Activated CD8-positive, alpha-beta T cell treated with anti-CD3 and anti-CD28 coated beads for 36 hours (primary cell): ENCODE results near the gene DNAAF8. TPM values are rescaled to one million over a fixed set of nuclear protein-coding genes. Genes with fewer than 3 reads are reported as not detected.
A peak's percentile ranks its signal among the peaks of the same experiment; 100 is the strongest.

Experiments
- ATAC-seq: fragments of 200-7000 bp; cut with Tn5 transposase; one replicate; pipeline ENCODE4 v1.10.0; 2021; ENCODE audit warnings: mild to moderate bottlenecking, moderate library complexity
- CTCF ChIA-PET: fragments of 350-600 bp; sonication (Branson Sonifier 250); formaldehyde crosslinking; loops from one replicate; lab custom pipeline; 2021; ENCODE audit warnings: antibody characterized with exemption; lab: Charles Lee
- POLR2A ChIA-PET: fragments of 350-600 bp; sonication (Branson Sonifier 250); formaldehyde crosslinking; loops from one replicate; lab custom pipeline; 2021; ENCODE audit warnings: antibody characterized with exemption; lab: Charles Lee
- DNase-seq: peaks from one replicate; pipeline ENCODE4 v3.0.0-alpha.2; 2020
- H3K27ac Mint-ChIP-seq: one replicate; pipeline ENCODE4 v1.8.0; 2021; ENCODE audit warnings: mild to moderate bottlenecking, mixed read lengths
- H3K27me3 Mint-ChIP-seq: one replicate; pipeline ENCODE4 v1.8.0; 2021; ENCODE audit warnings: mixed read lengths
- H3K36me3 Mint-ChIP-seq: one replicate; pipeline ENCODE4 v1.8.0; 2021; ENCODE audit warnings: low read depth, mixed read lengths
- H3K4me1 Mint-ChIP-seq: one replicate; pipeline ENCODE4 v1.8.0; 2021; ENCODE audit warnings: low read depth, mixed read lengths
- H3K4me3 Mint-ChIP-seq: one replicate; pipeline ENCODE4 v1.8.0; 2021; ENCODE audit warnings: mild to moderate bottlenecking, moderate library complexity, mixed read lengths
- H3K9me3 Mint-ChIP-seq: one replicate; pipeline ENCODE4 v1.8.0; 2021; ENCODE audit warnings: mixed read lengths
- intact Hi-C: fragments of 100-400 bp; cut with micrococcal nuclease; formaldehyde crosslinking; loops from one replicate; pipeline ENCODE4 v1.10.0; 2022
- total RNA-seq, 2 experiments: library from RNA; stranded (reverse); gene quantifications; one replicate each; pipeline ENCODE4 v1.2.3, GENCODE V29; 2021
- TF ChIP-seq, protein P1 (sequence below): fragments of 200-600 bp; IDR thresholded peaks from one replicate; pipeline ENCODE4 v1.8.0; 2022; ENCODE audit warnings: antibody characterized with exemption, mild to moderate bottlenecking

The DNAAF8 gene
- total RNA-seq, 2 experiments from 2014 or later, result 0.18 to 0.38 TPM

DNA sequence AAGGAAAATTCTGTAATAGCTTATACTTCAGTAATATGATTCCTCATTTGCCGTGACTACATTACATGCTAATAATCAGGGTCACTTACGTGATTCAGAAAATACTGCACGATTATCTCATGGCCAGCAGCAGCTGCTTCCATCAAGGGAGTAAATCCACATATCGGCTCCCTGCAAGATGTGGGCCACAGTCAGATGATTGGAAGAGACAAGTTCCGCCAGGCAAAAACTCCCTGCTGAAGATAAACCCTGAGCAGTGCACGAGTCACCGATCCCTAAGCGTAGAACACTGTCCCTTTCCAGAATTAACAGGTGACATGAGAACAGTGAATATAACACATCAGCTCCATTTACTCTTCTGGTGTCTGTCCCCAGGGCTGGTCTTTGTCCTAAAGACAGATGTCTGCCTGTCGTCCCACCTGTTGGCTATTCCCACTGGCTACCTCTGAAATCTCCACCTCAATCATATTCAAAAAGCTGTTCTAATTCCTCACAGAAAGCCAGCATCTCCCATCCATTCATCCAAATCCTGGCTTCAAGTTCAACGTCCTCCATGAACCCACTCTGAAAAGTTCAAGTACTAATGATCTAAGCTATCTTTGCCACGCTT, 9.6 kb upstream of the DNAAF8 start:
- H3K9me3 Mint-ChIP-seq, result no peaks in the 10 kb centered on the region
- peaks cover 18% of the 10 kb centered on the region for H3K36me3 Mint-ChIP-seq
- TF ChIP-seq, protein P1, sequence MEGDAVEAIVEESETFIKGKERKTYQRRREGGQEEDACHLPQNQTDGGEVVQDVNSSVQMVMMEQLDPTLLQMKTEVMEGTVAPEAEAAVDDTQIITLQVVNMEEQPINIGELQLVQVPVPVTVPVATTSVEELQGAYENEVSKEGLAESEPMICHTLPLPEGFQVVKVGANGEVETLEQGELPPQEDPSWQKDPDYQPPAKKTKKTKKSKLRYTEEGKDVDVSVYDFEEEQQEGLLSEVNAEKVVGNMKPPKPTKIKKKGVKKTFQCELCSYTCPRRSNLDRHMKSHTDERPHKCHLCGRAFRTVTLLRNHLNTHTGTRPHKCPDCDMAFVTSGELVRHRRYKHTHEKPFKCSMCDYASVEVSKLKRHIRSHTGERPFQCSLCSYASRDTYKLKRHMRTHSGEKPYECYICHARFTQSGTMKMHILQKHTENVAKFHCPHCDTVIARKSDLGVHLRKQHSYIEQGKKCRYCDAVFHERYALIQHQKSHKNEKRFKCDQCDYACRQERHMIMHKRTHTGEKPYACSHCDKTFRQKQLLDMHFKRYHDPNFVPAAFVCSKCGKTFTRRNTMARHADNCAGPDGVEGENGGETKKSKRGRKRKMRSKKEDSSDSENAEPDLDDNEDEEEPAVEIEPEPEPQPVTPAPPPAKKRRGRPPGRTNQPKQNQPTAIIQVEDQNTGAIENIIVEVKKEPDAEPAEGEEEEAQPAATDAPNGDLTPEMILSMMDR, result no peak
- no peak for DNase-seq
- CTCF ChIA-PET, result interaction anchor here (1.0 kb wide), 1 partner anchor 365 kb away, joined by 3 read pairs; no protein-coding TSS in a partner anchor
- no peaks in the 10 kb centered on the region for H3K4me1 Mint-ChIP-seq
- ATAC-seq, result no peak
- no peak overlapping the region for H3K4me3 Mint-ChIP-seq
- intact Hi-C loops, result no loop called here
- no peak overlapping the region for H3K27ac Mint-ChIP-seq
- H3K27me3 Mint-ChIP-seq, result no peaks in the 10 kb centered on the region
- POLR2A ChIA-PET, result interaction anchor here (1.4 kb wide), 1 partner anchor 10 kb away, joined by 6 read pairs; no protein-coding TSS in a partner anchor

DNA sequence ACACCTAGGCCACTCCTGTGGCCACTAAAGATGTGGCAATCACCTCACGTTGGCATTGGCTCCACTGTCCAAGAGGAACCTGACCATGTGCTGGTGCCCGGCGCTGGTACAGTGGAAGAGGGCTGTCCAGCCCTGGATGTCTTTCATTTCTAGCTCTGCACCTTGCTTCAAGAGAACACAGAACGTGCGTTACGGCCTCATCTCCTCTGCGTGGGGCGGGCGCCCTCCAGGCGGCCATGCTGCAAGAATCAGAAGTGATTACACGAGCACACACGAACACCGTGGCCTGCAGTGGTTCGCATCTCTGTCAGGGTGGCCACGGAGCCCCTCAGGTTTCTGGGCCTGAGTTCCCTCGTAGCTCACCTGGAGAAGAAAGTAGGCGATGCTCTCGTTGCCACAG, 7.7 kb upstream of the DNAAF8 start:
- TF ChIP-seq, protein P1, result no peak
- Mint-ChIP-seq H3K4me1 (no peaks in the 10 kb centered on the region), H3K36me3 (peaks cover 21% of the 10 kb centered on the region), H3K27ac (no peak overlapping the region), H3K9me3 (no peaks in the 10 kb centered on the region), H3K27me3 (no peaks in the 10 kb centered on the region), H3K4me3 (no peak overlapping the region)
- CTCF ChIA-PET, result no interaction called here
- ATAC-seq, result no peak
- intact Hi-C loops, result no loop called here
- POLR2A ChIA-PET, result no interaction called here
- no peak for DNase-seq

DNA sequence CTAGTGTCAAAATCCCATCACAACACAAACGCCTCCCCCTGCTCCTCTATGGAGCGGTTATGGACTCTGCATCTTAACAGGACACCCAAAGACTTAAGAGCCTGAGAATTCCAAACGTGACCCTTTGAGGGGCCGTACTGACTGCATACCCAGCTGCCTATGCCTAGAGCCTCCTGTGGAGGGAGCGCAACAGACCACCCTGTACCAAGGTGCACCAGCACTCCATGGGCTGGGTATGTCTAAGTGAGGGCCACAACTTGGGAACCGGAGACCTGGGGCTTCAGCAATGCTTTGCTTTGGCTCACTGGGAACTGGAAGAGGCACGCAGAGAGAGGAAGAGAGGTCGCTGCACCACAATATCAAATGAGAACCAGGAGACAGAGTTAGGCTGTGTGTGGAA, 5.7 kb upstream of the DNAAF8 start:
- ChIA-PET POLR2A (interaction anchor here (0.7 kb wide), 1 partner anchor 26 kb away, joined by 3 read pairs; no protein-coding TSS in a partner anchor), CTCF (no interaction called here)
- Mint-ChIP-seq H3K36me3 (peaks cover 13% of the 10 kb centered on the region), H3K4me1 (peaks cover 11% of the 10 kb centered on the region), H3K27ac (no peak overlapping the region), H3K27me3 (no peaks in the 10 kb centered on the region), H3K9me3 (no peaks in the 10 kb centered on the region), H3K4me3 (no peak overlapping the region)
- ATAC-seq, result no peak
- TF ChIP-seq, protein P1, result no peak
- DNase-seq, result no peak
- intact Hi-C loops, result no loop called here

DNA sequence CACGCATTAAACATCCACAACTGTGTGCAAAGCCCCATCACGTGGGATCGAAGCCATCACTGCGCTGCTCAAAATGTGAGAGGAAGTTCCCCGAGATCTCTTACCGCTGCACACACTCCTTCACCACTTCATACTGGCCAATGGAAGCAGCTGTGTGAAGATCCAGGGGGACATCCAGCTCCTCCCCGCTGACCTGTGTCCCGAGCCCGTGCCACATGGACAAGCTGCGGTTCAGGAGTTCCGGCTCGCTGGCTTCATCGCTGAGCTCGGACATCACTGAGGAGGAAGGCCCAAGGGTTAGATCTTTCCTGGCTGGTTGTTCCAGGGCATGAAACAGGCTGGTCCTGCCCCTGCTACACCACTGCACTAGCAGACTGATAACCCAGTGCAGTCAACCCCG, 4.5 kb upstream of the DNAAF8 start:
- TF ChIP-seq, protein P1, result no peak
- Mint-ChIP-seq H3K27ac (no peak overlapping the region), H3K27me3 (no peaks in the 10 kb centered on the region), H3K4me1 (peaks cover 11% of the 10 kb centered on the region), H3K36me3 (peaks cover 12% of the 10 kb centered on the region), H3K4me3 (no peak overlapping the region), H3K9me3 (no peaks in the 10 kb centered on the region)
- no peak for ATAC-seq
- no peak for DNase-seq
- POLR2A ChIA-PET, result interaction anchor here (1.9 kb wide), 1 partner anchor 34 kb away, joined by 4 read pairs; no protein-coding TSS in a partner anchor
- CTCF ChIA-PET, result no interaction called here
- intact Hi-C loops, result no loop called here

DNA sequence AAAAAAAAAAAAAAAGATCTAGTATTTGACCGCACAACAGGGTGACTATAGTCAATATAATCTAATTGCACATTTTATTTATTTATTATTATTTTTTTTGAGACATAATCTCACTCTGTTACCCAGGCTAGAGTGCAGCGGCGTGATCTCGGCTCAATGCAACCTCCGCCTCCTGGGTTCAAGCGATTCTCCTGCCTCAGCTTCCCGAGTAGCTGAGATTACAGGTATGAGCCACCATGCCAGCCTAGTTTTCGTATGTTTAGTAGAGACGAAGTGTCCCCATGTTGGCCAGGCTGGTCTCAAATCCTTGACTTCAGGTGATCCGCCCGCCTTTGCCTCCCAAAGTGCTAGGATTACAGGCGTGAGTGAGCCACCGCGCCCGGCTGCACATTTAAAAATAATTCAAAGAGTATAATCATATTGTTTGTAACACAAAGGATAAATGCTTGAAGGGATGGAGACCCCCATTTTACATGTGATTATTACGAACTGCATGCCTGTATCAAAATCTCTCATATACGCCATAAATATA, 1.1 kb upstream of the DNAAF8 start:
- intact Hi-C loops, result no loop called here
- Mint-ChIP-seq H3K27me3 (no peaks in the 10 kb centered on the region), H3K27ac (peak overlapping the region; percentile 25)

More for the DNA sequence above, 1.1 kb upstream of the DNAAF8 start:
- H3K9me3 Mint-ChIP-seq, result no peaks in the 10 kb centered on the region
- CTCF ChIA-PET, result interaction anchor here (1.0 to 2.1 kb wide), 2 partner anchors 39 to 108 kb away, joined by 3 to 12 read pairs; partner anchors contain the start of gene MGRN1
- TF ChIP-seq, protein P1, result no peak
- POLR2A ChIA-PET, result interaction anchor here (0.8 to 1.9 kb wide), 3 partner anchors 14 to 36 kb away, joined by 3 to 10 read pairs (median 7); partner anchors contain the start of gene ZNF500
- H3K4me1 Mint-ChIP-seq, result peaks cover 16% of the 10 kb centered on the region
- DNase-seq (no peak), ATAC-seq (no peak)
- H3K36me3 Mint-ChIP-seq, result peaks cover 9% of the 10 kb centered on the region
- H3K4me3 Mint-ChIP-seq, result peak overlapping the region; percentile 88
